Neutrophil (primary cell): ENCODE measurements around the gene R3HDM2.

Experiments
- H3K27ac ChIP-seq: fragments of 200-600 bp; sonication (generic); 2 replicates; pipeline ENCODE4 v1.5.1; 2016; ENCODE audit warnings: mild to moderate bottlenecking, moderate library complexity
- H3K27me3 ChIP-seq: fragments of 200-600 bp; sonication (generic); 2 replicates; pipeline ENCODE4 v1.6.0; 2016; ENCODE audit warnings: mild to moderate bottlenecking
- H3K36me3 ChIP-seq: fragments of 200-600 bp; sonication (generic); 2 replicates; pipeline ENCODE4 v1.5.1; 2017
- H3K4me1 ChIP-seq, 2 experiments: fragments of 200-600 bp in 1 of 2; sonication (generic) in 1 of 2; 1 replicate in 1 of 2; 2 replicates in 1 of 2; pipeline versions ENCODE4 v1.5.1 to v1.6.1; 2013 to 2016; ENCODE audit warnings: low read depth in 1 of 2, low read length in 1 of 2, mild to moderate bottlenecking in 1 of 2, moderate library complexity in 1 of 2; ENCODE audit not compliant: control insufficient read depth in 1 of 2, insufficient read depth in 1 of 2
- H3K4me3 ChIP-seq, 2 experiments: fragments of 200-600 bp in 1 of 2; sonication (generic) in 1 of 2; 1 replicate in 1 of 2; 2 replicates in 1 of 2; pipeline ENCODE4 v1.5.1; 2013 to 2016; ENCODE audit warnings: low read depth in 1 of 2, low read length in 1 of 2, mild to moderate bottlenecking in 1 of 2, moderate library complexity in 1 of 2
- H3K9me3 ChIP-seq: fragments of 200-600 bp; sonication (generic); 2 replicates; pipeline ENCODE4 v1.5.1; 2016
- TF ChIP-seq, protein P1 (sequence below): fragments of 200-600 bp; sonication (generic); IDR thresholded peaks from 2 replicates; pipeline ENCODE4 v1.5.1; 2016; ENCODE audit warnings: antibody characterized with exemption

R3HDM2 gene

GRCh38 chr12:57223191-57224165, 207.4 kb downstream of the R3HDM2 start:
- H3K27ac ChIP-seq = no peak overlapping the region
- no peak overlapping the region for H3K4me3 ChIP-seq
- no peaks in the 10 kb centered on the region for H3K36me3 ChIP-seq
- no peaks in the 10 kb centered on the region for H3K9me3 ChIP-seq
- TF ChIP-seq, protein P1, sequence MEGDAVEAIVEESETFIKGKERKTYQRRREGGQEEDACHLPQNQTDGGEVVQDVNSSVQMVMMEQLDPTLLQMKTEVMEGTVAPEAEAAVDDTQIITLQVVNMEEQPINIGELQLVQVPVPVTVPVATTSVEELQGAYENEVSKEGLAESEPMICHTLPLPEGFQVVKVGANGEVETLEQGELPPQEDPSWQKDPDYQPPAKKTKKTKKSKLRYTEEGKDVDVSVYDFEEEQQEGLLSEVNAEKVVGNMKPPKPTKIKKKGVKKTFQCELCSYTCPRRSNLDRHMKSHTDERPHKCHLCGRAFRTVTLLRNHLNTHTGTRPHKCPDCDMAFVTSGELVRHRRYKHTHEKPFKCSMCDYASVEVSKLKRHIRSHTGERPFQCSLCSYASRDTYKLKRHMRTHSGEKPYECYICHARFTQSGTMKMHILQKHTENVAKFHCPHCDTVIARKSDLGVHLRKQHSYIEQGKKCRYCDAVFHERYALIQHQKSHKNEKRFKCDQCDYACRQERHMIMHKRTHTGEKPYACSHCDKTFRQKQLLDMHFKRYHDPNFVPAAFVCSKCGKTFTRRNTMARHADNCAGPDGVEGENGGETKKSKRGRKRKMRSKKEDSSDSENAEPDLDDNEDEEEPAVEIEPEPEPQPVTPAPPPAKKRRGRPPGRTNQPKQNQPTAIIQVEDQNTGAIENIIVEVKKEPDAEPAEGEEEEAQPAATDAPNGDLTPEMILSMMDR = no peak
- peaks cover 19 to 28% of the 10 kb centered on the region in 2 experiments for H3K4me1 ChIP-seq
- H3K27me3 ChIP-seq = peaks cover 100% of the 10 kb centered on the region

DNA sequence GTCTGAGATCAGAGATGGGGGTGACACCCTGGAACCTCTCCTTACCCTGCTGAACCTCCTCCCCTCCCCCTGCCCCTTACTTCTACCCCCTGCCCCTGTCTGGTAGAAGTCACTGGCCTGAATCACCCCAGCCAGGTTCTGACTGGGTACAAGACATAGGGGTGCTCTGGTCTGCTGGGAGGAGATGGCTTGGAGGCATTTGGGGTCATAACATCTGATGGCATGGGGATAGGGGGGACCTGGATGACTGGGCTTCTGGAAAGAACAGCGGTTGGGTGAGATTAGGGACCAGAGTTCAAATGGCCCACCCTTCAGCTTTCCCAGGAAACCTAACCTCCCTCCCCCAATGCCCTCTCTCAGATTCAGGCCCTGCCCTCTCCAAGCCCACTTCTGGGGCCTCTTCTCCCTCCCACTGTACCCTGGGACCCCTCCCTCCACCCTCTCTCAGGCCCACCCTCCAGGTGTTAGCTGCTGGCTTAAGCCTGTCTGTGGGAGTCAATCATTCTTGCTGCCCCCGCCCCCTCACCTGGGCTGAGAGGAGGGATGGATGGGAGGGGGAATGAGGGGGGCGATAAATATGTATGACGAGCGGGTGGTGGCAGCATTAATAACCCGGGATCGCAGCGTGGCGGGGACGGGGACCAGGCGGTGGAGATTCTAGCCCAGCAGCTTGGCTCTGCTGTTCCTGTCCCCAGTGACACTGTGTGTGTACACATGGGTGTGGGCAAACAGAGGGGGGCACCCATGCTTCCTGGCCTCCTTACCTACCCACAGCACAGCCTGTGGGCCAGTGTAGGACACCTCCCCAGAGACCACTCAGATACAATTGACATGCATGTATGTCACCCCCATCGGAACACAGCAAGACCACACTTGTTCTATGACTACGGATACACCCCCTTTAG, 208.3 kb downstream of the R3HDM2 start:
- Histone ChIP-seq H3K9me3 (no peaks in the 10 kb centered on the region), H3K4me3 (no peak overlapping the region), H3K27me3 (peaks cover 100% of the 10 kb centered on the region), H3K36me3 (no peaks in the 10 kb centered on the region), H3K4me1 (peaks cover 19 to 28% of the 10 kb centered on the region in 2 experiments), H3K27ac (no peak overlapping the region)
- TF ChIP-seq, protein P1 = no peak

DNA sequence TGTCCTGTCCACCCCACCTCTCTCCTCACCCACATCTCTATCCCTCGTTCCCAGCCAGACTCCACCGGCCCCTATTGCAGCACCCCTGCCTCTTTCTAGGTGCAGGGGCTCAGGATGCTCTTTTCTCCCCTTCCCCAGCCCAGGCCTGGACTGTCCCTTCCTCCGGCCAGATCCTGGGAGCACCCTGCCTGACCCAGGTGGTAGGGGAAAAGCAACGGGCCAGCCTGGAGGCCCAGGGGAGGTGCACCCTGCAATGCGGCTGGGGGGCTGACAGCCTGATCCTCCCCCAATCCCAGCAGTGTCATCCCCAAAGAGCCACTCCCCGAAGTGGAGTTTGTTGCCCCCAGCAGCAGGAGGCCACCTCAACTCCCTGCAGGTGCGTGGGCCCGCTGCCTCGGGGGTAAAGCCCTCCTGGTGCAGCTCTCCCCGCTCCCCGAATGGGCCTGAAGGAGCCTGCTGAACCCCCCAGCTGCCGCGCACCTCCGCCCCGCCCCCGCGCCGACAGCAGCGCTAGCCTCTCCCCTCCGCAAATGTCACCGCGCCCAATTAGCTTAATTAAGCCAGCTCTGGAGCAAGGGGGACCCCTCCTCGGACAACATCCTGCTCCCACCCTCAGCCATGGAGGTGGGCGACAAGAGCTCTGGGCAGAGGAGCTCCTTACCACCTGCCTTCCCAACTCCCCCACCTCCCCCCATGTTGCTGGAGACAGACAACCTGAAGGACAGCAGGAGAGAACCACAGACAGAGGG, 209.5 kb downstream of the R3HDM2 start:
- no peak overlapping the region for H3K27ac ChIP-seq
- no peak overlapping the region for H3K4me3 ChIP-seq
- TF ChIP-seq, protein P1 = no peak
- peaks cover 25 to 28% of the 10 kb centered on the region in 2 experiments for H3K4me1 ChIP-seq
- H3K27me3 ChIP-seq = peaks cover 100% of the 10 kb centered on the region
- H3K36me3 ChIP-seq = no peaks in the 10 kb centered on the region
- no peaks in the 10 kb centered on the region for H3K9me3 ChIP-seq

GRCh38 chr12:57220770-57221168, 210.1 kb downstream of the R3HDM2 start:
- H3K4me1 ChIP-seq = peaks cover 23 to 27% of the 10 kb centered on the region in 2 experiments
- no peaks in the 10 kb centered on the region for H3K36me3 ChIP-seq
- no peak overlapping the region for H3K27ac ChIP-seq
- no peak overlapping the region for H3K4me3 ChIP-seq
- TF ChIP-seq, protein P1 = no peak
- peaks cover 100% of the 10 kb centered on the region for H3K27me3 ChIP-seq
- H3K9me3 ChIP-seq = no peaks in the 10 kb centered on the region
